HepG2 (cell line): ENCODE measurements around the gene CRKL. TPM values are rescaled to one million over a fixed set of nuclear protein-coding genes. Genes with fewer than 3 reads are reported as not detected.

Experiments
- AHDC1 ChIP-seq: sonication (generic); formaldehyde crosslinking; IDR thresholded peaks from 2 replicates; pipeline ENCODE4 v1.5.1; 2020; ENCODE audit warnings: mild to moderate bottlenecking, missing genetic modification reagents, borderline replicate concordance
- CHCHD3 ChIP-seq: sonication (generic); formaldehyde crosslinking; IDR thresholded peaks from 2 replicates; pipeline ENCODE4 v1.8.0; 2022; ENCODE audit warnings: mild to moderate bottlenecking, missing genetic modification reagents, moderate library complexity
- DZIP1 ChIP-seq: sonication (generic); formaldehyde crosslinking; IDR thresholded peaks from 2 replicates; pipeline ENCODE4 v1.5.0; 2020; ENCODE audit warnings: mild to moderate bottlenecking, missing genetic modification reagents
- E2F5 ChIP-seq: sonication (generic); formaldehyde crosslinking; conservative IDR thresholded peaks from 2 replicates; pipeline ENCODE4 v1.4.0; 2020; ENCODE audit warnings: missing genetic modification reagents
- RNF2 ChIP-seq: fragments of 450-650 bp; conservative IDR thresholded peaks from 2 replicates; pipeline ENCODE4 v1.6.1; 2016; ENCODE audit warnings: low read depth
- TGIF2 ChIP-seq: IDR thresholded peaks from 2 replicates; pipeline ENCODE4 v1.6.1; 2016; ENCODE audit warnings: control low read depth, missing compliant biosample characterization
- THAP11 ChIP-seq: IDR thresholded peaks from 2 replicates; pipeline ENCODE4 v1.6.1; 2016; ENCODE audit warnings: missing biosample characterization, missing genetic modification reagents
- ZBTB26 ChIP-seq: IDR thresholded peaks from 2 replicates; pipeline ENCODE4 v1.6.1; 2016; ENCODE audit warnings: missing compliant biosample characterization, missing genetic modification reagents, borderline replicate concordance
- ZNF142 ChIP-seq: sonication (generic); formaldehyde crosslinking; IDR thresholded peaks from 2 replicates; pipeline ENCODE4 v1.4.0; 2020; ENCODE audit warnings: missing genetic modification reagents
- ZNF317 ChIP-seq: sonication (generic); formaldehyde crosslinking; IDR thresholded peaks from 2 replicates; pipeline ENCODE4 v1.5.0; 2020; ENCODE audit warnings: mild to moderate bottlenecking, missing genetic modification reagents
- ZSCAN21 ChIP-seq: sonication (generic); formaldehyde crosslinking; IDR thresholded peaks from 2 replicates; pipeline ENCODE4 v1.8.0; 2022; ENCODE audit warnings: mild to moderate bottlenecking, missing genetic modification reagents, moderate library complexity, borderline replicate concordance
- polyA plus RNA-seq, 8 experiments: library from polyadenylated mRNA; depleted of rRNA in 3 of 8; stranded (reverse) in 7 of 8; unstranded in 1 of 8; fragments of >200 nt; fragmentation: Illumina TruSeq in 4 of 8; extraction: Trizol in 4 of 8; gene quantifications; 2 replicates each; pipeline versions ENCODE4 v1.2.1 to v1.2.3, GENCODE V29; 2011 to 2016; ENCODE audit warnings: low read depth in 4 of 8, missing spikeins in 1 of 8, mixed read lengths in 1 of 8; ENCODE audit not compliant: insufficient read depth in 1 of 8
- total RNA-seq, 5 experiments: library from RNA; depleted of rRNA; stranded (reverse); fragments of >200 nt; fragmentation: Illumina TruSeq; extraction: Trizol; gene quantifications; 2 replicates each; pipeline ENCODE4 v1.2.3, GENCODE V29; 2016; ENCODE audit warnings: low read depth in 1 of 5

CRKL gene
- total and polyA plus RNA-seq, 2 of the 13 experiments (the other 11 are each of a cell fraction or from before 2014, with no cell fraction given), result 37.4 to 60.6 TPM

- TF ChIP-seq ZBTB26 (CRISPR knock-in tag) (peak; percentile 41; the same call in 1 of the 2 replicates), RNF2 (peak; percentile 91), ZNF142 (CRISPR knock-in tag) (no peak), E2F5 (CRISPR knock-in tag) (peak; percentile 84), ZSCAN21 (CRISPR knock-in tag) (peak; percentile 41; the same call in 1 of the 2 replicates), THAP11 (CRISPR knock-in tag) (peak; percentile 91), ZNF317 (CRISPR knock-in tag) (peak; percentile 81; the same call in 1 of the 2 replicates), AHDC1 (CRISPR knock-in tag) (0 out of 2 replicates have a peak, but pooled peaks have one; percentile 40), TGIF2 (peak; percentile 7; the same call in 1 of the 2 replicates), CHCHD3 (CRISPR knock-in tag) (peak; percentile 89), DZIP1 (CRISPR knock-in tag) (peak; percentile 86)
Measured at GRCh38 chr22:21001601-21002325, 84.6 kb downstream of the CRKL start, which contains the start of gene THAP7 (continued).
